ENCODE measurements around the gene AKAP6.

- TF ChIP-seq CTCF (IDR thresholded peaks at IDR 0.05): no peak
- TF ChIP-seq POLR2A (IDR thresholded peaks at IDR 0.05): no peak
Measured at GRCh38 chr14:32728976-32729375, 399.9 kb downstream of the AKAP6 start.
